ENCODE results near the gene MSI2.

The MSI2 gene

DNA sequence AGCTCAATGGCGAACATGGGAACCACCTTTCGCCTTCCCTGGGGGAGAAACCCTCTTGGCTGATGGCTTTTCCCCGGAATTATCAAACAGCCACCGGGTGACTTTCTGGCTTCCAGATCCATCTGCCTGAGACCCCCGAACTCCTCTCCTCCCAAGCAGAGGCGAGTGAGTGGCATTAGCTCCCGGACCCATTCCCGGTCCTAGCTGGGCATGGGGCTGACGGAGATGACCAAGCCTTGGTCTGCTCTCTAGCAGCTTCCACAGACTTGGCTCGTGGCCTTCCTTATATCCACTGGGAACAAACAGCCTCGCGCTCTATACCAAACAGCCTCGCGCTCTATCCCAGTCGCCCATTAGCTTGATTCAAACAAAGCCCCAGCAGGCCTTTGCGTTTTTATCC lies 426.4 kb downstream of the MSI2 start:
- DNase-seq (ENCODE audit: low read depth in 2 of 2) = no peak

DNA sequence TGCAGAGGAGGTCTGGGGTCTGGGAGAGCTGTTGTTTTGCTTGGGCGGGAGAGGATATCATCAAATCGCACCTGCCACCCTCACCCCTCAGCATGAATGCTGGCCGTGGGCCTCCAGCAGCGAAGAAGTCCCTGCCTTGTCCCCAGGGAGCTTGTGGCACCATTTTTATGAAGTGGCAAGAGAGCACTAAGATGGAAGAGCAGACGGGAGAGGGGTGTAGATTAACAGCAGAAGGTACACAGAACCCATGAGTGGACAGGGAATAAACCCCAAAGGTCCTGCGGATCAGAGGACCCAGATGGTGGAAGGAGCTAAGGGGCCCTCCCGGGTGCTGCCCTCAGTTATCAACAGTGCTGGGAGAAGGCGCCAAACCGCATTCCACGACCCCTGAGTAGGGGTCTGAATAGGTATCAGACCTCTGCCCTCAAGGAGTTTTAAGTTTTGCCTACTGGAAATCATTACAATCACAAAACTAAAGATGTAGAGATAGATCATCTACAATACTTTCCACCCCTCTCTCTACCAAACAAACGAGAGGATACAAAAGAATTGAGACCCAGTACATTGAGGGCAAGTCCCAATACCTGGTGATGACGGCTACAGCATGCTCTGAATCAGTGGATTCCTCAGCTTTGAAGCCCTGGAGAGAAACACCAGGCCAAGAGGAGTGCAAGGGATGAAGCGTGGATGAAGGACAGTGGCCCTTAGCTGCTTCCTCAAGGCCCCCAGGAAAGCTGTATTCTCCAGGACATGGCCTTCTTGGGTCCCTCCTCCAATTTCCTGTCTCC lies 428.6 kb downstream of the MSI2 start:
- DNase-seq (ENCODE audit: low read depth in 2 of 2) = no peak

DNA sequence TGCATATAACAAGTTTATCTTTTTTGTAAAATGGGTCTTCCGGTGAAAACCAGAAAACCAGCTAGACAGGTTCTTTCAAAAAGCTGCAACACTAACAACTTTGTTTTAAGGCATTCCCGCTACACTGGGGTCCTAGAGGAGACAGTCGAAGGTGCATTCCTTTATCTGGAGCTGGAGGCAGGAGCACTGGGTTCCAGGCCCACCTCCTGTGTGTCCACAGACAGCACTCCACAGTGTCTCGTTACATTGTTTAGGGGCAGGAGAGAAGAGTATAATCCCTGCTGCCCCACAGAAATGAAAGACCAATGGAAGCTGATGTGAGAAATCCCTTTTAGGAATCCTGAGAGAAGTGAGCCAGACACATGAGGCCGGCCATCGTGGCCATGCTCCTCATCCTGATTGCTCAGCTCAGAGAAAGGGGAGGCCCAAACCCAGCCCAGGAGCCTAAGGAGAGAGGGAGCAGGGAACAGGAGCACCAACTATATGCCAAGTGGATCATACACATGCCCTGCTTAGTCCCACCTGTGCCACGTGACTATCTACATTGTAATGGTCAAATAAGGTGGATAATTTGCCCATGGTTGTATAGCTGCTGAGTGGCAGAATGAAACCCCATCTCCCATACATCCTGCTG lies 429.3 kb downstream of the MSI2 start:
- no peak for DNase-seq (ENCODE audit: low read depth in 2 of 2)

DNA sequence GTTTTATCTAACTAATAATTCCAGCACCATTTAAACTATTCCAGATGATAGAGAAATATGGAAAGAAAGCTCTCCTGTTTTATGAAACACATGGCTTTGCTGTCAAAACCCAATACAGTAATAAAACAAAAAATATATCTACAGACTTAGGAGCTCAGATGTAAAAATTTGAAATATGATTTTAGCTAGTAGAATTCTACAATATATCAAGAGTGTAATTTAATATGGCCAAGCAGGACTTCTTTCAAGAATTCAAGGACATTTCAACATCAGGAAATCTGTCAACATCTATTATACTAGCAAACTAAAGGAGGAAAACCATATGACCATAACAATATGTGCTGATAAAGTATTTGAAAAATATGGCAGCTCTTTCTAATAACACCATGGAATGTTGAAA lies 431.3 kb downstream of the MSI2 start:
- DNase-seq (ENCODE audit: low read depth in 2 of 2) = no peak

DNA sequence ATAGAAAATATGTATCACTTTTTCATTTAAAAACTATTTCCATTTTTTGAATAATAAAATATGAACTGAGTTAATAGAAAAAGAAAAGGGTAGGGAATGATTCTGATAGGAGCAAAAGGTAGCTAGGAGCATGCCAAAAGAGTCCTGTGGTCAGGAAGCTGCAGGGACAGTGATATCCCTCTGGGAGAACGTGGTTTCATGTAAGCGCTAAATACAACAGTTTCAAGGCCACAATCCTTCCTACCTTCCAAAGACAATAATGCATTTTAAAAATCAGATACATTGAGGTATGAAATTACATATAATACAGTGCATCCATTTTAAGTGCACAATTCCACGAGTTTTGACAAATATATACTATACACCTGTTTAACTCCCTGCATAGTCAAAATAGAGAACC lies 432.9 kb downstream of the MSI2 start:
- DNase-seq (ENCODE audit: low read depth in 2 of 2) = no peak

DNA sequence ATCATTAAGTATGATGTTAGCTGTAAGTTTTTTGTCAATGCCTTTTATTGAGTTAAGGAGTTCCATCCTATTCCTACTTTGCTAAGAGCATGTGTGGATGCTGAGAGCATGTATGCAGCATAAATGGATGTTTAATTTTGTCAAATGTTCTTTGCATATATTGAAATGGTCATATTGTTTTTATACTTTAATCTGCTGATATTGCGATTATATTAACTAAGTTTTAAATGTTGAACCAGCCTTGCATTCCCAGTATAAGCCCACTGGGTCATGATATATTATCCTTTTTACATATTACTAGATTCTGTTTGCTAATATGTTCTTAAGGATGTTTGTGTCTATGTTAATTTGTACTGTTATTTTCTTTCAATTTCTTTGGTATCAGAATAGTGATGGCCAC lies 435.6 kb downstream of the MSI2 start:
- DNase-seq (ENCODE audit: low read depth in 2 of 2) = no peak

DNA sequence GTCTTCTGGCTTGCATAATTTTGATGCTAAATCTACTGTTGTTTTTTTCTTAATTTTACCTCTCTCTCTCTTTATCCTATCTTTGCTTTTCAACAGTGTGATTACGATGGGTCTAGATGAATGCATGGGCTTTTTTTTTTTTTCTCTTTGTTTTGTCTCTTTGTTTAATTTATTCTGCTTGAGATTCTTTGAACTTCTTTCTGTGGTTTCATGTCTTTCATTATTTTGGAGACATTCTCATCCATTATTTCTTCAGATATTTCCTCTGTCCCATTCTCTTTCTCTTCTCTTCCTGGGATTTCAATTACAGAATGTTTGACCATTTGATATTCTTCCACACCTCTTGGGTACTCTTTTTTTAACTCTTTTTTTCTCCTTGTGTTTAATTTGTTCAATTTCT lies 436.4 kb downstream of the MSI2 start:
- DNase-seq (ENCODE audit: low read depth in 2 of 2) = no peak

DNA sequence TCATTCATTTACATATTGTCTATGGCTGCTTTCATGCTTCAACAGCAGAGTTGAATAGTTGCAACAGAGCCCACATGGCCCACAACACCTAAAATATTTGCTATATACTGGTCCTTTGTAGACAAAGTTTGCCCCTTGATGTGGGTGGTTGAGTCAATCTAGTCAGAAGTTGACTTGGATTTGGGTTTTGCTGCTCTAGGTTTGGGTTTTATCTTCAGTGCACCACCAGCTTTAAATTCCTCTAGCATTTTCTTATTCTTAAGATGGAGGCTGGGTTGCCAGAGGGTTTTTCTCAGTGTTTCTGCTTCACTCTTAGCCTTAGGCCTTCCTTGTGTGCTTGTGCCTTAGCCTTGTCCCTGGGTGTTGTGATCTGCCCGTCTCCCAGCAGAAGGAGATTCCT lies 437.7 kb downstream of the MSI2 start:
- DNase-seq (ENCODE audit: low read depth in 2 of 2) = no peak

DNA sequence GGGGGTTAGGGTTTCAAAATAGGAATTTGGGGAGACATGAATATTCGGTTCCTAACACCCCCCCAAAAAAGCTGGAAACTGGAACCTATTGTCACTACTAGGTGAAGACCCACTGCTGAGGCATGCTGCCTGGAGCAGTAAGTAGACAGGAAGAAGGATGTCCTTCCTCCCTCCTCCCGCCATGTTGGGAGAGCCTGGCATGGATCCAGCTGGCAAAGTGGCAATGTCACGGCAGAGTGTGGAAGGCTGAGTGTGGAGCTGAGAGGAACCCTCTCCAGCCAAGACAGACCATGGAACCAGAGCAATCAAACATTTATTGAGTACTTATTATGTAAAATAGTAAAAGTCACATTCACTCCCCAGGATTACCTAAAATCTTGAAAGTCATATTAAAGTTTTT lies 439.7 kb downstream of the MSI2 start:
- no peak for DNase-seq (ENCODE audit: low read depth in 2 of 2)

DNA sequence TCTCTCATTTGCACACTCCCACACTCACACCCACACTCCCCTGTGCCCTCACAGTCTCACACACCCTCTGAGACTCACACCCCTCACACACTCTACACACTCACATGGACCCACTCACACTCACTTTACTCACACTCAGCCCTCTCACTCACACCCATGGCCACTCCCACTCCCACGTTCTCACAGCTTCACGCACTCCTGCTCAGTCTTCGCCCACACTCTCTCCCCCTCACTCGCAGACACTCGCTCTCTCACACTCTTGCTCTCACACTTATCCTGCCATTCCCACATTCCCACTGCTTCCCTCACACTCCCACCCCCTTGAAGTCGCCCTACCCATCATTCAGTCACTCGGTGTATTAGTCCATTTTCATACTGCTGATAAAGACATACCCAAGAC lies 440.9 kb downstream of the MSI2 start:
- DNase-seq (ENCODE audit: low read depth in 2 of 2) = no peak

DNA sequence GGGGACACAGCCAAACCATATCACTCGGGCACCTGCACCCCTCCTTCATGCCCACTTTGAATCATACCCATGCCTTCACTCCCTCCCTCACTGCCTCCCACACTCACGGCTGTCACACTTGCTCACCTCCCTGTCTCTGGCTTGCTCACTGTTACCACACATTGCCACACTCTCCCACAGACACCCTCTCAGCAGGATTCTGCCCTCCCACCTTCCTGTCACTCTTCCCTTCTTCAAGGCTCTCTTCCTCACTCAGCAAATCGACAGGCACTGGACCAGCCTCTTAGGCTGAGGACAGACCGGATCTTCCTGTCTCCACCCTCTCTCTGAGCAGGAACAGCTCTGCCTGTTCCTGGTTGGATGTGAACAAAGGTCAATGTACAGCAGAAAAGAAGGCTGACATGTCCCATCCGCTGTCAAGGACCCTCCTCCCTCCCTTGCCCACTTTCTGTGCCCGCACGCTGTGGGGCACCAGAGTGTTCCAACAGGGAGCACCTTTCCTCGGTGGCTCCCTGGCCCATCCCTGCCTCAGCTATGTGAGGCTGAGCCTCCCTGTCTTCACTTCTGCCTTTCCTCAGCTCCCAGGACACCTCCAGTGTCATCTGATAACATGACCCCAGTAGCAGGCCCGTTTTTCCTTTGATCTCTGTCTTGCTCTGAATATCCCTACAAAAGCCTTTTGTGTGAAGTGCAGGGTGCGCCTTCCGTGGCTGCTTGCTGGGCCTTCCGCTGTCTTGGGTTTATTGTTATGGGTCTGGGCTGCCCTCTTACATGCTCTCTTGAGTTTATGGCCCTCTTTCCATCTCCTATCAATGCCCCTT lies 441.8 kb downstream of the MSI2 start:
- DNase-seq (ENCODE audit: low read depth in 2 of 2) = peak in 1 of 2 donors; percentile 36

DNA sequence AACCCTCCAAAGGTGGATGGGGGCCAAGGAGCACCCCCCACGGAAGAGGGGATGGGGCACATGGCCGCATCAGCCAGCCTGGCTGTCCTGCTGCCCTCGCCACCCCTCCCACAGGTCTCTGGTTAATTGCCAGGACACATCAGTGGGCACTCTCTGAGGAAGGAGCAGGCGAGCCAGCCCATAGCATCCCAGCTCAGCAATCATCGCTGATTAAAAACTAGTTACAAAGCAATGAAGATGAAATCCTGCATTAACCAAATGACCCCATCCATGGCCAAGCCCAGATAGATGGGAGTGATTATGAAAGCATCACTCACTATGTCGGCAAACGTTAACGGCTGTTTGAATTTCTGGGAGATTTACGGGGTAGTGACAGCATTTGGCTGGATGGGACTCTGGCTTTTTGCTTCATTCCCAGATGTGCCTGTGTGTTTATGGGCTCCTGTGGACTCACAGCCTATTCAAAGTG lies 443.5 kb downstream of the MSI2 start:
- no peak for DNase-seq (ENCODE audit: low read depth in 2 of 2)

DNA sequence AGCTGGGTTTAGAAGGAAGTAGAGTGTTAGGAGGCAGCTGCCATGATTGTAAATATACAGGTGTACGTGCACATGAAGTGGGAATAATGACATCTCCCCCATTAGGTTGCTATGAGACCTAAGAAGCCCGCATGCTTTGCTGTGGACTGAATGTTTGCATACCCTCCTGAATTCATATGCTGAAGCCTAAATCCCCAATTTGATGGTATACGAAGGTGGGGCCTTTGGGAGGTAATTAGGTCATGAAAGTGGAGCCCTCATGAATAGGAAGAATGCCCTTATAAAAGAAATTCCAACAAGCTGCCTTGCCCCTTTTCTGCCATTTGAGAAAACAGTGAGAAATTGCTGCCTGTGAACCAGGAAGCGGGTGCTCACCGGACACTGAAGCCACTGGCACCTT lies 444.8 kb downstream of the MSI2 start:
- DNase-seq (ENCODE audit: low read depth in 2 of 2) = no peak

DNA sequence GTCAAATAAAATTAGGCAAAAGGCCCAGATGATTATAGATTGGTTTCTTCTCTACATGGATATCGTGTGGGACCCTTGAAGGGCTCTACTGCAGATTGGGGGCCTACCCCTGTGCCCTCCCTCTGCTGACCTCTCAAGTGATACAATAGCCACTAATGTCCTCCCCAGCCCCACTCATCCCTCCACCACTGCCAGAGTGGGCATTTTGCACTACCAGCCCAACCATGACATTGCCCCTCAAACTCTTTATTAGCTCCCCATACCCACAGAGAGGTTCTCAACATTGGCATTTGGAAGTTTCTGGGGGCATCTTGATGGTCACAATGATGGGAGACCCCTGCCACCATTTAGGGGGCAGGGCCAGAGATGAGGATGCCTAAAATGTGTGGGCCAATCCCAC lies 446.9 kb downstream of the MSI2 start:
- DNase-seq (ENCODE audit: low read depth in 2 of 2) = no peak

DNA sequence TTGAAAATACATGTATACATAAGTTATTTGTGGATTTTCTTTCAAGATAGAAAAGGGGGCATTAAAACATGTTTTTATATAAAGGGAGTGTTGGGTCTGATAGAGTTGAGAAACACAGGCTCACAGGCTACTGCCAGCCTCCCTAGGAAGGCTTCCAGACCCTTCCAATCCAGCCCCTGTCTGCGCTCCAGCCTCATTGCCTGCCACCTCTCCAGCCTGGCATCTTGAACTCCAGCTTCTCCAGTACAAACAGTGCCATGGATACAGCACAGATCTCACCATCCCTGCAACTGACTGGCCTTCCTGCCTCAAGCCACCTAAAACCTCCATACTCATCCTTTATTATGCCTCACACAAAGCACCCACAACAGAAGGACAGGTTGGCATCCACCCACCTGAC lies 448.1 kb downstream of the MSI2 start:
- no peak for DNase-seq (ENCODE audit: low read depth in 2 of 2)

DNA sequence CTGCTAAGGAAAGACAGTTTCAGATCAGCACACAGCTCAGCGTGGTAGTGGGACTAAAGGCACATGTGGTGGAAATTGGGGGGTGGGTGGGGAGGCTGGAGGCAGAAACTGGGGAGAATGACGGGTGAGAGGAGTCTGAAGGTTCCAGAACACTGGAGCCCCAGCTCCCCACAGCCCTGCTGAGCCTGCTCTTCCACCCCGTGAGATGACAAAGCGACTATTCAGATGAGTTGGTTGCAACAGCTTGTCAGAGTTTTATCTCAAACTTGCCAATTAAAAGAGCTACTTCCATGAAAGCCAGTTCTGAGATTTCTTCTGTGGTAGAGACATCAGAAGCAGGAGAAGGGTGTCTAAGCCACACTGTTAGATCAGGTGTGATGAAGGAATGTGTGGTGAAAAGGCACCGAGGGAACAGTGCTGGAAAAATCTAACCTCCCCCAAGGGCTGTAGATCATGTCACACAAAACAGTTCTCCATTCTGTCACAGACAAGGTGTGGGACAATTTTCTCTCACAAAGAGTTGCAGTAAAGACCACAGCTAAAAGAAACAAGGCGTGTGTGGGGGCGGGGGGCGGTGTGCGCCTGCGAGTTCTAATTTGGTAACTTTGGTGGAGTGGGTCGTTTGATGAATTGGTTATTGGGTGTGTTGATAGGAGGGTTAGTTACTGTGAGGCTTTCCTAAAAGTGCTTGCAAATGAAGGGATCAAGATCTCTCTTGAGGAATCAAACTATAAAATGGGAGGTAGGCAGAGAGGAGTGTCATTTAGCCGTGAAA lies 449.8 kb downstream of the MSI2 start:
- no peak for DNase-seq (ENCODE audit: low read depth in 2 of 2)

DNA sequence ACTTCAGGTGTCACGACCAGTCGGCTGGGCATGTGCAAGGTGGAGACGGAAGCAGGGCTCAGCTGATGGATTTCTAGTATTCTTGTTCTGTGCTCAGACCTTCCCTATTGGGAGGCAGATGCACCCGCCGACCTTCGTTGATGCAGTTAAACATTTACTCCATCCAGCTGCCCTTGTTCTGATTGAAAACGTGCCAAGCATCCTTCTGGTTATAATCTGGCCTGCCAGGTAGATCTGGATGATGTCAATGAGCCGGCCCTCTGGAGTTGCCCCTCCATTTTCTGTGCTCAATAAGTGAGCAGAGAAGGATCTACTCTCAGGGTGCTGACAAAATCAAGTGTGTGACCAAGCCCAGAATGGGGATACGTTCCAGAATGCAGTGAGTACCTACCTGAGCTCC lies 450.4 kb downstream of the MSI2 start:
- DNase-seq (ENCODE audit: low read depth in 2 of 2) = no peak

DNA sequence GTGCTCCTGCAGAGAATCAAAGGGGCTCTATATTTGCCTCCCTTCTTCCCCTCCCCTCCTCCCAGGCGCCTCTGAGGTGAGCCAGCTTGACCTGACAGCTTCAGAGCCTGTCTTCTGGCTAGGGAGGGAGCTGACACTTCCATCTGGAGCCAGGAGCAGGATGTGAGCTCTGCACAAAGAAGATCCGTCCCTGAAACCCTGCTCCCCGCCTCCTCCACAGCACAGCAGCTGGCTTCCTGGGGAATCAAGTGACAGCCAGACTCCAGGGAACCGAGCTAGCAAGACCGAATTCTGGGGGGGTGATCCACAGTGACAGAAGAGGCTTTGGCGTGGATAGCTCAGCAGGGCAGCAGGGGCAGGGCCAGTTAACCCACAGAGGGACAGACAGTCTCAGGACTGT lies 451.6 kb downstream of the MSI2 start:
- DNase-seq (ENCODE audit: low read depth in 2 of 2) = no peak

DNA sequence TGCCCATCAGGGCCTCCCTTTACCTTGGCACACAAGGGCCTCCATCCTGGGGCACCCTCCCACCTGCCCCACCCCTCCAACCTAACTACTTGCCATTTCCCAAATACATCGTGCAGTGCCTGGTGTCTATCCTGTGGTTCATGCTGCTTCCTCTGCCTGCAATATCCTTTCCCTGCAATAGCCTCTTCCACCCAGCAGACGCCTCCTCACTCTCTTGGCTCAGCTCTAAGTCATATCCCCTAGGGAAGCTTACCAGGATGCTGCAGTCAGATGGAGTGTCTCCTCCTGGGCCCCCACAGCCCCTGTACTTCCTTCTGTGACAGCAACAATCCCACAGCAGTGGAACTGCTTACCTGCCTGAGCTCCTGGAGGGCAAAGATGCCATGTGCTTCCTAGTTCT lies 452.1 kb downstream of the MSI2 start:
- DNase-seq (ENCODE audit: low read depth in 2 of 2) = no peak

DNA sequence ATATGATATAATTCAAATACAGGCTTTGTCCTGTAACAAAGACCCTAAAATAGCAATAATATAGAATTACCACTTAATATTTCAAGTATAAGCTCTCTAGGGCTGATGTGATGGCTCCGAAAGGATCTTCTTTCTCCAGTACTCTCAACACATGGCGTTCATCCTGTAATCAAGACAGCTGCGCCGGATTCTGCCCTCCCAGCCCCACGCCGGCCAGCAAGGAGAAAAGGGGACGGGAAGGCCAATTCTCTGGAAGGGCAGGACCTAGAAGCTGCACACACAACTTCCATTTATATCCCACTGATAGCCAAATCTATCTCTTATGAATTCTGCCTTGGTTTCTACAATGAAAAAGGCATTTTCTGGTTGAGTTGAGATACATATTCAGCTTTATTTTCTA lies 456.8 kb downstream of the MSI2 start:
- DNase-seq (ENCODE audit: low read depth in 2 of 2) = no peak

DNA sequence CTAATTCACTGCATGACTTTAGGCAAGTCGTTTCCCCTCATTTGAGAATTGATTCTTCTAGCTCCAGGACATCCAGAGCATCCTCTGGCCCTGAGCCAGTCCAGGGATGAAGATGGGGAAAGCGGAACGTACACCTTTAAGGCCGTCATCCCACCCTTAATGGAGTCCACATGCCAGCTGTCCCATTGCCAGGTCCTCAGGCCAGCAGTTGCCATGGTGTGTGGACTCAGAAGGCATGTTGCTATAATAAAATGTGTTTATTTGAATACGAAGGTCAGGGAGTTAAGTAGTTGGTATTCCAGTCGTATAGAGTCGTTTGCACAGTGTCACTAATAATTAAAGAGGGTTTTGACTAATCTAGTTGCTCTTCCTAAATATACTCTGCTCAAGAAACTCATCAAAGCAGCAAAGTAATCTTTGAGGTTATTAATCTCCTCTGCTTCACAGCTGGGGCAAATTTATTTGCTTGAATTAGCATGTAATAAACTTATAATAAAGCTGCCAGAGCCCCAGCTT lies 458.4 kb downstream of the MSI2 start:
- DNase-seq (ENCODE audit: low read depth in 2 of 2) = no peak

DNA sequence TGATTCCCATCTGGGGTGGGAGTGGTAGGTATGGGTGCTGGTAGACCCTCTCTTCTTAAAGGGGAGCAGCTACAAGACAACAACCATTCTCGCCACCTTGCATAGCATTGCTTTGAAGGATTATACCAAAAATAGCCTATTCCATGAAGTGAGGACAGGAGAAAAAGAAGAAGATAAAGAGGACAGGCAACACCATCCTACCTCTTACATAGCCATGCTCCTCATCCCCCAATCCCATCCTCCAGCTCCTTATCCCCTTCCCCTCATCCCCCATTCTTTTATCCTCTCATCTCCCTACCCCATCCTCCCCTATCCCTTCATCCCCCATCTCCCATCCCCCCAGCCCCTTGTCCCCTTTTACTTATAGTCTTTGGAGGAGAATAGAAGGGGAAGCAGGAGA lies 459.7 kb downstream of the MSI2 start:
- DNase-seq (ENCODE audit: low read depth in 2 of 2) = no peak

All from stimulated activated CD8-positive, alpha-beta memory T cell treated with anti-CD3 and anti-CD28 coated beads, Interleukin-15, amount 100 ng/mL, for 48 hours (primary cell).